HEK293 (cell line): ENCODE results near the gene MTG1.

Experiments used
- REPIN1 ChIP-seq: fragments of 450-650 bp; formaldehyde crosslinking; IDR thresholded peaks from 2 replicates; pipeline ENCODE4 v1.5.1; 2017; ENCODE audit warnings: missing biosample characterization, missing genetic modification characterization, low read depth
- YY1 ChIP-seq: fragments of 450-650 bp; formaldehyde crosslinking; IDR thresholded peaks from 2 replicates; pipeline ENCODE4 v1.5.1; 2018; ENCODE audit warnings: missing biosample characterization, missing genetic modification characterization
- ZBTB1 ChIP-seq: fragments of 450-650 bp; formaldehyde crosslinking; IDR thresholded peaks from 2 replicates; pipeline ENCODE4 v1.5.1; 2016; ENCODE audit warnings: missing biosample characterization, missing genetic modification characterization
- ZBTB21 ChIP-seq: fragments of 450-650 bp; formaldehyde crosslinking; IDR thresholded peaks from 2 replicates; pipeline ENCODE4 v1.5.1; 2017; ENCODE audit warnings: missing biosample characterization, missing genetic modification characterization
- ZBTB7A ChIP-seq: fragments of 450-650 bp; formaldehyde crosslinking; IDR thresholded peaks from 2 replicates; pipeline ENCODE4 v1.5.1; 2016; ENCODE audit warnings: low read depth, missing biosample characterization, missing genetic modification characterization
- ZNF274 ChIP-seq, 2 experiments: fragments of 200-500 bp in 1 of 2; fragments of 450-650 bp in 1 of 2; sonication (Bioruptor generic) in 1 of 2; formaldehyde crosslinking in 1 of 2; IDR thresholded peaks; 2 replicates each; pipeline versions ENCODE4 v1.5.1 to v1.6.1; 2014 to 2016; ENCODE audit warnings: borderline replicate concordance in 1 of 2, inconsistent platforms in 1 of 2, low read length in 1 of 2, missing biosample characterization in 1 of 2, missing genetic modification characterization in 1 of 2
- ZNF335 ChIP-seq: fragments of 450-650 bp; formaldehyde crosslinking; conservative IDR thresholded peaks from 2 replicates; pipeline ENCODE4 v1.5.1; 2016; ENCODE audit warnings: missing biosample characterization, missing genetic modification characterization
- ZNF501 ChIP-seq: fragments of 450-650 bp; formaldehyde crosslinking; IDR thresholded peaks from 2 replicates; pipeline ENCODE4 v1.5.1; 2016; ENCODE audit warnings: missing biosample characterization, missing genetic modification characterization
- ZNF677 ChIP-seq: fragments of 450-650 bp; IDR thresholded peaks from 2 replicates; pipeline ENCODE4 v1.5.0; 2018; ENCODE audit warnings: missing biosample characterization, mild to moderate bottlenecking, missing genetic modification characterization, moderate library complexity
- TF ChIP-seq, protein P1 (sequence below): fragments of 450-650 bp; formaldehyde crosslinking; IDR thresholded peaks from 2 replicates; pipeline ENCODE4 v1.5.1; 2016; ENCODE audit warnings: missing biosample characterization, missing genetic modification characterization
- TF ChIP-seq, protein P2 (sequence below): fragments of 450-650 bp; formaldehyde crosslinking; IDR thresholded peaks from 2 replicates; pipeline ENCODE4 v1.5.1; 2017; ENCODE audit warnings: missing biosample characterization, missing genetic modification characterization
- TF ChIP-seq, protein P3 (sequence below): fragments of 450-650 bp; formaldehyde crosslinking; IDR thresholded peaks from 2 replicates; pipeline ENCODE4 v1.5.1; 2016; ENCODE audit warnings: missing biosample characterization, missing genetic modification characterization
- TF ChIP-seq, protein P4 (sequence below): fragments of 450-650 bp; formaldehyde crosslinking; IDR thresholded peaks from 2 replicates; pipeline ENCODE4 v1.5.1; 2016; ENCODE audit warnings: missing biosample characterization, missing genetic modification characterization

DNA sequence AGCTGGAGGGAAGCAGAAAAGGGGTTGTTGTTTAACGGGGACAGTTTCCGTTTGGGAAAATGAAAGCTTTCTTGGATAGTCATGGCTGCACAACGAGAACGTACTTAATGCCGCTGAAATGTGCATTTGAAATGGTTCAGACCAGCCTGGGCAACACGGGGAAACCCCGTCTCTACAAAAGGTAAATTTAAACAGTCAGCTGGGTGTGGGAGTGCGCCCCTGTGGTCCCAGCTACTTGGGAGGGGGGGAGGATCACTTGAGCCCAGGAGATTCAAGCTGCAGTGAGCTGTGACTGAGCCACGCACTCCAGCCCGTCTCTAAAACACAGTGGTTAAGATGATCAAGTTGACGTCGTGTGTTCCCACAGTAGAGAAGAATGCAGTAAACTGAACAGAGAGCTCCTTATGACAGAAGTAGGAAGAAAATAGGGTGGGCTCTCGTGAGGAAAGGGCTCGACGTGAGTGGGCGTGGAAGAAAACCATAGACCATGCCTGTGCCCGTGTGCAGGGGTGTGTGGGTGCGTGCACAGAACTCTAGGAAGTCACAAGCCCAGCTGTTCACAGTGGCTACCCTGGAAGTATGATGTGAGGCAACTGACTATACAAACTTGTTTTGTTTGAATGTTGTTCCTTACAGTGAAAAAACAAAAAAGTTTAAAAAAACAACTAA lies 32.0 kb upstream of the MTG1 start:
- TF ChIP-seq, protein P1, sequence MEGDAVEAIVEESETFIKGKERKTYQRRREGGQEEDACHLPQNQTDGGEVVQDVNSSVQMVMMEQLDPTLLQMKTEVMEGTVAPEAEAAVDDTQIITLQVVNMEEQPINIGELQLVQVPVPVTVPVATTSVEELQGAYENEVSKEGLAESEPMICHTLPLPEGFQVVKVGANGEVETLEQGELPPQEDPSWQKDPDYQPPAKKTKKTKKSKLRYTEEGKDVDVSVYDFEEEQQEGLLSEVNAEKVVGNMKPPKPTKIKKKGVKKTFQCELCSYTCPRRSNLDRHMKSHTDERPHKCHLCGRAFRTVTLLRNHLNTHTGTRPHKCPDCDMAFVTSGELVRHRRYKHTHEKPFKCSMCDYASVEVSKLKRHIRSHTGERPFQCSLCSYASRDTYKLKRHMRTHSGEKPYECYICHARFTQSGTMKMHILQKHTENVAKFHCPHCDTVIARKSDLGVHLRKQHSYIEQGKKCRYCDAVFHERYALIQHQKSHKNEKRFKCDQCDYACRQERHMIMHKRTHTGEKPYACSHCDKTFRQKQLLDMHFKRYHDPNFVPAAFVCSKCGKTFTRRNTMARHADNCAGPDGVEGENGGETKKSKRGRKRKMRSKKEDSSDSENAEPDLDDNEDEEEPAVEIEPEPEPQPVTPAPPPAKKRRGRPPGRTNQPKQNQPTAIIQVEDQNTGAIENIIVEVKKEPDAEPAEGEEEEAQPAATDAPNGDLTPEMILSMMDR: no peak
- TF ChIP-seq, protein P2, sequence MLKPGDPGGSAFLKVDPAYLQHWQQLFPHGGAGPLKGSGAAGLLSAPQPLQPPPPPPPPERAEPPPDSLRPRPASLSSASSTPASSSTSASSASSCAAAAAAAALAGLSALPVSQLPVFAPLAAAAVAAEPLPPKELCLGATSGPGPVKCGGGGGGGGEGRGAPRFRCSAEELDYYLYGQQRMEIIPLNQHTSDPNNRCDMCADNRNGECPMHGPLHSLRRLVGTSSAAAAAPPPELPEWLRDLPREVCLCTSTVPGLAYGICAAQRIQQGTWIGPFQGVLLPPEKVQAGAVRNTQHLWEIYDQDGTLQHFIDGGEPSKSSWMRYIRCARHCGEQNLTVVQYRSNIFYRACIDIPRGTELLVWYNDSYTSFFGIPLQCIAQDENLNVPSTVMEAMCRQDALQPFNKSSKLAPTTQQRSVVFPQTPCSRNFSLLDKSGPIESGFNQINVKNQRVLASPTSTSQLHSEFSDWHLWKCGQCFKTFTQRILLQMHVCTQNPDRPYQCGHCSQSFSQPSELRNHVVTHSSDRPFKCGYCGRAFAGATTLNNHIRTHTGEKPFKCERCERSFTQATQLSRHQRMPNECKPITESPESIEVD: no peak
- TF ChIP-seq ZNF274 (IDR thresholded peaks at IDR 0.05; ENCODE audit: low read length): no peak
- no peak for TF ChIP-seq ZNF274 (tag by site-specific recombination; IDR thresholded peaks at IDR 0.05; ENCODE audit: borderline replicate concordance)
- no peak for TF ChIP-seq ZNF335 (tag by site-specific recombination)
- no peak for TF ChIP-seq ZBTB7A (tag by site-specific recombination)
- TF ChIP-seq YY1: no peak
- TF ChIP-seq ZBTB1 (tag by site-specific recombination): no peak
- TF ChIP-seq ZNF501 (tag by site-specific recombination): no peak
- TF ChIP-seq, protein P3, sequence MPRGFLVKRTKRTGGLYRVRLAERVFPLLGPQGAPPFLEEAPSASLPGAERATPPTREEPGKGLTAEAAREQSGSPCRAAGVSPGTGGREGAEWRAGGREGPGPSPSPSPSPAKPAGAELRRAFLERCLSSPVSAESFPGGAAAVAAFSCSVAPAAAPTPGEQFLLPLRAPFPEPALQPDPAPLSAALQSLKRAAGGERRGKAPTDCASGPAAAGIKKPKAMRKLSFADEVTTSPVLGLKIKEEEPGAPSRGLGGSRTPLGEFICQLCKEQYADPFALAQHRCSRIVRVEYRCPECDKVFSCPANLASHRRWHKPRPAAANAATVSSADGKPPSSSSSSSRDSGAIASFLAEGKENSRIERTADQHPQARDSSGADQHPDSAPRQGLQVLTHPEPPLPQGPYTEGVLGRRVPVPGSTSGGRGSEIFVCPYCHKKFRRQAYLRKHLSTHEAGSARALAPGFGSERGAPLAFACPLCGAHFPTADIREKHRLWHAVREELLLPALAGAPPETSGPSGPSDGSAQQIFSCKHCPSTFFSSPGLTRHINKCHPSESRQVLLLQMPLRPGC: no peak
- TF ChIP-seq, protein P4, sequence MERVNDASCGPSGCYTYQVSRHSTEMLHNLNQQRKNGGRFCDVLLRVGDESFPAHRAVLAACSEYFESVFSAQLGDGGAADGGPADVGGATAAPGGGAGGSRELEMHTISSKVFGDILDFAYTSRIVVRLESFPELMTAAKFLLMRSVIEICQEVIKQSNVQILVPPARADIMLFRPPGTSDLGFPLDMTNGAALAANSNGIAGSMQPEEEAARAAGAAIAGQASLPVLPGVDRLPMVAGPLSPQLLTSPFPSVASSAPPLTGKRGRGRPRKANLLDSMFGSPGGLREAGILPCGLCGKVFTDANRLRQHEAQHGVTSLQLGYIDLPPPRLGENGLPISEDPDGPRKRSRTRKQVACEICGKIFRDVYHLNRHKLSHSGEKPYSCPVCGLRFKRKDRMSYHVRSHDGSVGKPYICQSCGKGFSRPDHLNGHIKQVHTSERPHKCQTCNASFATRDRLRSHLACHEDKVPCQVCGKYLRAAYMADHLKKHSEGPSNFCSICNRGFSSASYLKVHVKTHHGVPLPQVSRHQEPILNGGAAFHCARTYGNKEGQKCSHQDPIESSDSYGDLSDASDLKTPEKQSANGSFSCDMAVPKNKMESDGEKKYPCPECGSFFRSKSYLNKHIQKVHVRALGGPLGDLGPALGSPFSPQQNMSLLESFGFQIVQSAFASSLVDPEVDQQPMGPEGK: no peak
- TF ChIP-seq ZNF677 (tag by site-specific recombination): no peak
- TF ChIP-seq REPIN1 (tag by site-specific recombination): no peak
- no peak for TF ChIP-seq ZBTB21
